ENCODE measurements around the gene ANXA7. TPM values are rescaled to one million over a fixed set of nuclear protein-coding genes. Genes with fewer than 3 reads are reported as not detected.

The ANXA7 gene
- total and polyA plus RNA-seq, 12 donors: 33.4 to 163 (median 143) TPM

DNA sequence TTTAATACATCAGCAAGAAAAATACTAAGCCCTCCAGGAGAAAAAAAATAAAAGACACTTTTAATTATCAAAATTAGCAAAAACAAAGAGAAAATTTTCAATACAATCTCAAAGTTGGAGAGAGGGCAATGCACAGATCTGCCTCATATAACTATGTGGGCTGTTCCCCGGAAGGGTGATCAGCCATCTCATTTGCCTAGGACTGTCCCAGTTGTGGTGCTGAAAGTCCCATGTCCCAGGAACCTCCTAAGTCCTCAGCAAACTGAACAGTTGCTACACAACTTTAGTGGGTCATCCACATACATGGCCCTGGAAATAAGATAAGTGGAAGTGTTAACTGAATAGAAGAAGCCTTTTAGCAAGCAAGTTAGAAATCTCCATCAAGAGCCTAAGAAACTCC lies 69.6 kb downstream of the ANXA7 start:
- Histone ChIP-seq H3K27me3 (no peaks in the 10 kb centered on the region), H3K9me3 (no peaks in the 10 kb centered on the region), H3K36me3 (peaks cover 0 to 22% (median 0%) of the 10 kb centered on the region in 9 donors), H3K4me3 (no peak overlapping the region), H3K4me1 (no peaks in the 10 kb centered on the region), H3K27ac (no peak overlapping the region)
- intact Hi-C loops (cut with DNase I): no loop called here
- TF ChIP-seq, protein P1, sequence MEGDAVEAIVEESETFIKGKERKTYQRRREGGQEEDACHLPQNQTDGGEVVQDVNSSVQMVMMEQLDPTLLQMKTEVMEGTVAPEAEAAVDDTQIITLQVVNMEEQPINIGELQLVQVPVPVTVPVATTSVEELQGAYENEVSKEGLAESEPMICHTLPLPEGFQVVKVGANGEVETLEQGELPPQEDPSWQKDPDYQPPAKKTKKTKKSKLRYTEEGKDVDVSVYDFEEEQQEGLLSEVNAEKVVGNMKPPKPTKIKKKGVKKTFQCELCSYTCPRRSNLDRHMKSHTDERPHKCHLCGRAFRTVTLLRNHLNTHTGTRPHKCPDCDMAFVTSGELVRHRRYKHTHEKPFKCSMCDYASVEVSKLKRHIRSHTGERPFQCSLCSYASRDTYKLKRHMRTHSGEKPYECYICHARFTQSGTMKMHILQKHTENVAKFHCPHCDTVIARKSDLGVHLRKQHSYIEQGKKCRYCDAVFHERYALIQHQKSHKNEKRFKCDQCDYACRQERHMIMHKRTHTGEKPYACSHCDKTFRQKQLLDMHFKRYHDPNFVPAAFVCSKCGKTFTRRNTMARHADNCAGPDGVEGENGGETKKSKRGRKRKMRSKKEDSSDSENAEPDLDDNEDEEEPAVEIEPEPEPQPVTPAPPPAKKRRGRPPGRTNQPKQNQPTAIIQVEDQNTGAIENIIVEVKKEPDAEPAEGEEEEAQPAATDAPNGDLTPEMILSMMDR (IDR thresholded peaks at IDR 0.05): no peak
- DNase-seq: no peak
- no peak for ATAC-seq
- WGBS, 2 donors: 96 to 97% methylated on average over 1 of the region's 1 CpG

DNA sequence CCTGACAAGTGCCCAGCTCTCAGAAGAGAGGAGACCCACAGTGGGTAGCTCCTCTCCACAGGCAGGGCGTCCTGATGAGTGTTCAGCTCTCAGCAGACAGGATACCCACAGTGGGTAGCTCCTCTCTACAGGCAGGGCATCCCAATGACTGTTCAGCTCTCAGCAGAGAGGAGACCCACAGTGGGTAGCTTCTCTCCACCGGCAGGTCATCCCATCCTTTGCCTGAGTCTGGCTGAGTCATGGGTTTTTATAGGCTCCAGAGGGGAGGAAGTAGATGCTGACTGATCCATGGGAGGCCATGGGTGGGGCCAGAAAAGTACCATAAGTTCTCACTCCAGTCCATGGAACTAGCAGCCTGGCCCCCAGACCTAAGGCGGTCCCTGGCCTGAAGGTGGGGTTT lies 73.7 kb downstream of the ANXA7 start:
- WGBS, 2 donors: 93 to 96% methylated on average over 3 of the region's 3 CpGs
- H3K27me3 ChIP-seq: no peaks in the 10 kb centered on the region
- no peak overlapping the region for H3K27ac ChIP-seq
- ATAC-seq (no peak), DNase-seq (no peak)
- H3K9me3 ChIP-seq: no peaks in the 10 kb centered on the region
- H3K36me3 ChIP-seq: peaks cover 0 to 5% (median 0%) of the 10 kb centered on the region in 9 donors
- no peaks in the 10 kb centered on the region for H3K4me1 ChIP-seq
- TF ChIP-seq, protein P1 (IDR thresholded peaks at IDR 0.05): no peak
- no peak overlapping the region for H3K4me3 ChIP-seq
- intact Hi-C loops (cut with DNase I): no loop called here

DNA sequence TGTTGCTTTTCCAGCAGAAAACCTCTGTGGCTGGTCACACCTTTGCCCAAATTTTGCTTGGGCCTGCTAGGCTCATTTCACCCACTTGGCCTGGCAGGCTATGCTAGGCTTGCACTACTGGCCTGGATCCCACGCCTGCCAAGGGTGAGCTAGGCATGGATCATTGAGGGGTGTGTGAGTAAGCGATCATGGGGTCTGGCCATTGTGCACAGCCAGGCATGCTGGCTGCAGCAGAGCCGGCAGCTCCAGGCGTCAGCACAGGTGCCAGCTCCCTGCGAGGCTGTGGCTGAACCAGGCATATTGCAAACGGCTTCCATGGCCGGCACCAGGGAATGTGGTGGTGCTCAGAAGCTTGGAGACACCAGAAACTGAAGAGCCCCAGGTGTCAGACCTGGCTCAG lies 74.4 kb downstream of the ANXA7 start:
- DNase-seq (peak in 1 of 2 donors; percentile 29), ATAC-seq (peak in 7 of 8 donors; percentile 55 to 96 (median 85))

DNA sequence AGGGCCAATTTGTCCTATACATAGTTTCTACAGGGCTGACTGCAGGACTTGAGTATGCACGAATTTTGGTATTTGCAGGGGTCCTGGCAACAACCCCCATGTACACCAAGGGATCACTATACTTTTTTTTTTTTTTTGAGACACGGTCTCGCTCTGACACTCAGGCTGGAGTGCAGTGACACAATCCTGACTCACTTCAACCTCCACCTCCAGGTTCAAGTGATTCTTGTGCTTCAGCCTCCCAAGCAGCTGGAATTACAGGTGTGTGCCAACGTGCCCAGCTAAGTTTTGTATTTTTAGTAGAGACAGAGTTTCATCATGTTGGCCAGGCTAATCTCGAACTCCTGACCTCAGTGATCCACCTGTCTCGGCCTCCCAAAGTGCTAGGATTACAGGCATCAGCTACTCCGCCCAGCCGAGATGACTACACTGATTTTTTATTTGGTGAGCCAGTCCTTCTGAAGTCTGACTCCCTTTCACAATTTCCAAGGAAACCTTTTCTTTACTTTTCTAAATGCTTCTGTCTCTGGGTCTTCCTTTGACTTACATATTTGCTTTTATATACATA lies 75.0 kb downstream of the ANXA7 start:
- no peaks in the 10 kb centered on the region for H3K4me1 ChIP-seq
- WGBS, 2 donors: 85 to 86% methylated on average over 8 of the region's 8 CpGs
- TF ChIP-seq, protein P1 (IDR thresholded peaks at IDR 0.05): no peak
- H3K27ac ChIP-seq: peak overlapping the region in 1 of 10 donors; percentile 8
- H3K9me3 ChIP-seq: no peaks in the 10 kb centered on the region
- no peak overlapping the region for H3K4me3 ChIP-seq
- intact Hi-C loops (cut with DNase I): no loop called here
- no peak for ATAC-seq
- DNase-seq: no peak
- H3K27me3 ChIP-seq: no peaks in the 10 kb centered on the region
- peaks cover 0 to 5% (median 0%) of the 10 kb centered on the region in 9 donors for H3K36me3 ChIP-seq

More for the DNA sequence above, 74.4 kb downstream of the ANXA7 start:
- Histone ChIP-seq H3K4me1 (no peaks in the 10 kb centered on the region), H3K4me3 (no peak overlapping the region), H3K36me3 (peaks cover 0 to 5% (median 0%) of the 10 kb centered on the region in 9 donors), H3K27ac (peak overlapping the region in 1 of 10 donors; percentile 8), H3K27me3 (no peaks in the 10 kb centered on the region), H3K9me3 (no peaks in the 10 kb centered on the region)
- 88 to 90% methylated on average over 7 of the region's 7 CpGs for WGBS, 2 donors
- intact Hi-C loops (cut with DNase I): no loop called here
- TF ChIP-seq, protein P1 (IDR thresholded peaks at IDR 0.05): no peak
